SK-N-SH (cell line): ENCODE measurements around the gene CYP2S1. TPM values are rescaled to one million over a fixed set of nuclear protein-coding genes. Genes with fewer than 3 reads are reported as not detected.
A peak's percentile ranks its signal among the peaks of the same experiment; 100 is the strongest.

Experiments used
- CTCF ChIA-PET: fragments of 300-600, 350-600 bp; formaldehyde crosslinking; extraction: SDS; loops from one replicate; lab custom pipeline; 2021; lab: Yijun Ruan, JAX
- POLR2A ChIA-PET: fragments of 350-600 bp; sonication (Branson Sonifier 250); formaldehyde crosslinking; extraction: SDS; loops from one replicate; lab custom pipeline; 2020; ENCODE audit warnings: antibody characterized with exemption, inconsistent platforms; lab: Yijun Ruan, JAX
- DNase-seq: peaks from one replicate; pipeline ENCODE4 v3.0.0; 2012
- H2AFZ ChIP-seq: fragments of 200-600 bp; sonication (generic); 2 replicates; pipeline ENCODE4 v1.8.1; 2016; ENCODE audit warnings: antibody characterized with exemption, mild to moderate bottlenecking, low read depth
- H3F3A ChIP-seq: fragments of 200-600 bp; sonication (generic); replicated peaks from 2 replicates; pipeline ENCODE3; 2016; ENCODE audit warnings: antibody characterized with exemption, mild to moderate bottlenecking; ENCODE audit not compliant: insufficient read depth
- H3K27ac ChIP-seq, 2 experiments: fragments of 200-500 bp in 1 of 2; fragments of 200-600 bp in 1 of 2; sonication (Bioruptor generic) in 1 of 2; sonication (generic), shearing (Covaris generic) in 1 of 2; 2 replicates each; pipeline versions ENCODE4 v1.5.1 to v1.6.1; 2014 to 2016; ENCODE audit warnings: low read depth in 2 of 2, inconsistent platforms in 1 of 2, low read length in 1 of 2, mild to moderate bottlenecking in 1 of 2, mixed read lengths in 1 of 2
- H3K27me3 ChIP-seq: fragments of 200-600 bp; sonication (generic), shearing (Covaris generic); 2 replicates; pipeline ENCODE4 v1.6.1; 2016; ENCODE audit warnings: mixed run types; ENCODE audit not compliant: insufficient read depth
- H3K36me3 ChIP-seq, 2 experiments: fragments of 200-500 bp in 1 of 2; fragments of 200-600 bp in 1 of 2; sonication (Bioruptor generic) in 1 of 2; sonication (generic) in 1 of 2; replicated peaks in 1 of 2; 2 replicates each; pipeline versions ENCODE3 to v1.5.1; 2014 to 2016; ENCODE audit warnings: low read length in 1 of 2, mild to moderate bottlenecking in 1 of 2; ENCODE audit not compliant: insufficient read depth in 2 of 2, control insufficient read depth in 1 of 2
- H3K4me1 ChIP-seq, 2 experiments: fragments of 200-500 bp in 1 of 2; fragments of 200-600 bp in 1 of 2; sonication (Bioruptor generic) in 1 of 2; sonication (generic), shearing (Covaris generic) in 1 of 2; 2 replicates each; pipeline versions ENCODE4 v1.5.1 to v1.6.1; 2014 to 2016; ENCODE audit warnings: low read depth in 1 of 2, low read length in 1 of 2, mixed run types in 1 of 2; ENCODE audit not compliant: insufficient read depth in 2 of 2, control insufficient read depth in 1 of 2
- H3K4me2 ChIP-seq: fragments of 200-600 bp; sonication (generic), shearing (Covaris generic); 2 replicates; pipeline ENCODE4 v1.6.1; 2017; ENCODE audit warnings: mixed run types
- H3K4me3 ChIP-seq, 2 experiments: fragments of 200-500 bp in 1 of 2; fragments of 200-600 bp in 1 of 2; sonication (Bioruptor generic) in 1 of 2; sonication (generic), shearing (Covaris generic) in 1 of 2; 2 replicates each; pipeline versions ENCODE4 v1.5.1 to v1.8.1; 2014 to 2016; ENCODE audit warnings: low read depth in 2 of 2, inconsistent platforms in 1 of 2, low read length in 1 of 2, mild to moderate bottlenecking in 1 of 2, mixed read lengths in 1 of 2, moderate library complexity in 1 of 2
- H3K79me2 ChIP-seq: fragments of 200-600 bp; sonication (generic); 2 replicates; pipeline ENCODE4 v1.8.1; 2017; ENCODE audit warnings: mild to moderate bottlenecking; ENCODE audit not compliant: insufficient read depth
- H3K9ac ChIP-seq: fragments of 200-600 bp; sonication (generic); 2 replicates; pipeline ENCODE4 v1.6.1; 2017; ENCODE audit warnings: mixed run types
- H3K9me2 ChIP-seq: fragments of 200-600 bp; sonication (generic); 2 replicates; pipeline ENCODE4 v1.6.1; 2017; ENCODE audit warnings: mixed run types
- H3K9me3 ChIP-seq: fragments of 200-600 bp; sonication (generic); 2 replicates; pipeline ENCODE4 v1.6.1; 2017; ENCODE audit warnings: mixed run types, mild to moderate bottlenecking, moderate library complexity
- H4K20me1 ChIP-seq: fragments of 200-600 bp; sonication (generic); 2 replicates; pipeline ENCODE4 v1.6.1; 2017; ENCODE audit warnings: mild to moderate bottlenecking, mixed run types; ENCODE audit not compliant: insufficient read depth
- CHD2 ChIP-seq: fragments of 150-350 bp; IDR thresholded peaks from 2 replicates; pipeline ENCODE4 v1.6.1; 2018; ENCODE audit warnings: low read length; ENCODE audit not compliant: partially characterized antibody
- EP300 ChIP-seq, 2 experiments: IDR thresholded peaks; 2 replicates each; pipeline versions ENCODE4 v1.4.0 to v1.6.1; 2012; ENCODE audit warnings: borderline replicate concordance in 1 of 2, low read depth in 1 of 2, low read length in 1 of 2
- EZH2phosphoT487 ChIP-seq: fragments of 200-600 bp; sonication (generic); IDR thresholded peaks from 2 replicates; pipeline ENCODE4 v1.6.1; 2017; ENCODE audit warnings: low read depth, mixed run types, mild to moderate bottlenecking, antibody characterized with exemption, moderate library complexity, borderline replicate concordance
- FOXJ3 ChIP-seq: sonication (generic); formaldehyde crosslinking; IDR thresholded peaks from 2 replicates; pipeline ENCODE4 v1.5.1; 2020; ENCODE audit warnings: mild to moderate bottlenecking, missing genetic modification reagents
- FOXM1 ChIP-seq: IDR thresholded peaks from 2 replicates; pipeline ENCODE4 v1.4.0; 2012; ENCODE audit warnings: low read depth, mild to moderate bottlenecking
- GATA2 ChIP-seq: sonication (generic); formaldehyde crosslinking; IDR thresholded peaks from 2 replicates; pipeline ENCODE4 v1.5.0; 2020; ENCODE audit warnings: mild to moderate bottlenecking, missing genetic modification reagents
- MEF2A ChIP-seq: IDR thresholded peaks from 2 replicates; pipeline ENCODE4 v1.4.0; 2012; ENCODE audit warnings: low read depth, borderline replicate concordance
- MXI1 ChIP-seq: IDR thresholded peaks from 2 replicates; pipeline ENCODE4 v1.6.1; 2012; ENCODE audit warnings: mild to moderate bottlenecking, low read depth, low read length, improper control_type of control experiment
- NFIC ChIP-seq: IDR thresholded peaks from 2 replicates; pipeline ENCODE4 v1.4.0; 2012; ENCODE audit warnings: borderline replicate concordance
- RCOR1 ChIP-seq: fragments of 150-350 bp; IDR thresholded peaks from 2 replicates; pipeline ENCODE4 v1.6.1; 2017; ENCODE audit warnings: antibody characterized with exemption, low read length
- RFX5 ChIP-seq: IDR thresholded peaks from 2 replicates; pipeline ENCODE4 v1.6.1; 2012; ENCODE audit warnings: mild to moderate bottlenecking, improper control_type of control experiment, low read length
- TAF1 ChIP-seq: IDR thresholded peaks from 2 replicates; pipeline ENCODE4 v1.6.1; 2012; ENCODE audit warnings: low read depth, mild to moderate bottlenecking, low read length, moderate library complexity, borderline replicate concordance
- TCF12 ChIP-seq: IDR thresholded peaks from 2 replicates; pipeline ENCODE4 v1.4.0; 2012
- TEAD4 ChIP-seq: IDR thresholded peaks from 2 replicates; pipeline ENCODE4 v1.4.0; 2012; ENCODE audit warnings: mild to moderate bottlenecking, borderline replicate concordance; ENCODE audit not compliant: insufficient read depth
- USF2 ChIP-seq: fragments of 150-350 bp; IDR thresholded peaks from 2 replicates; pipeline ENCODE4 v1.6.1; 2017; ENCODE audit warnings: antibody characterized with exemption, low read length, low read depth, borderline replicate concordance
- YY1 ChIP-seq: IDR thresholded peaks from 2 replicates; pipeline ENCODE4 v1.4.0; 2012; ENCODE audit warnings: low read depth, mild to moderate bottlenecking
- ZBTB33 ChIP-seq: IDR thresholded peaks from 2 replicates; pipeline ENCODE4 v1.4.0; 2012; ENCODE audit warnings: low read depth, borderline replicate concordance
- WGBS: methylation state at CpG from one replicate; pipeline ENCODE4 v1.1.6; 2017; ENCODE audit warnings: low lambda C conversion rate; 5-methylcytosine and 5-hydroxymethylcytosine counted together
- polyA plus RNA-seq, 3 experiments: library from polyadenylated mRNA; depleted of rRNA; stranded (reverse); fragments of >200 nt; gene quantifications; 2 replicates each; pipeline ENCODE4 v1.2.3, GENCODE V29; 2012
- TF ChIP-seq, protein P1 (sequence below): fragments of 200-600 bp; sonication (generic); IDR thresholded peaks from 2 replicates; pipeline ENCODE4 v1.6.1; 2017; ENCODE audit warnings: antibody characterized with exemption, mild to moderate bottlenecking, moderate library complexity

Gene CYP2S1
- polyA plus RNA-seq, 1 of the 3 experiments (the other 2 are of a cell fraction): 0.67 TPM

GRCh38 chr19:41222240-41222639 lies 29.2 kb downstream of the CYP2S1 start:
- TF ChIP-seq EP300 (IDR thresholded peaks at IDR 0.05; ENCODE audit: borderline replicate concordance in 1 of 2, low read depth in 1 of 2, low read length in 1 of 2) (no peak), TAF1 (no peak), ZBTB33 (no peak), MEF2A (no peak), MXI1 (no peak), NFIC (no peak), FOXJ3 (CRISPR knock-in tag) (no peak), TCF12 (no peak)
- peak overlapping the region; percentile 99; the same call in 1 of the 2 replicates for H3K9ac ChIP-seq
- peaks cover 0 to 20% of the 10 kb centered on the region in 2 experiments for H3K36me3 ChIP-seq
- ChIA-PET POLR2A (no interaction called here), CTCF (interaction anchor here (1.7 kb wide), 1 partner anchor 18 kb away, joined by 3 read pairs; no protein-coding TSS in a partner anchor)
- peak overlapping the region; percentile 96 for H3K4me2 ChIP-seq
- no peaks in the 10 kb centered on the region for H3K9me2 ChIP-seq
- peaks cover 51% of the 10 kb centered on the region for H3F3A ChIP-seq
- H3K79me2 ChIP-seq: peaks cover 76% of the 10 kb centered on the region
- no peak for DNase-seq
- H2AFZ ChIP-seq: no peak overlapping the region
- H3K9me3 ChIP-seq: no peaks in the 10 kb centered on the region
- peaks cover 0 to 27% of the 10 kb centered on the region in 2 experiments; a peak in 2 of 4 replicates for H3K4me1 ChIP-seq
- peak overlapping the region in 1 of 2 experiments; percentile 96; a peak in 2 of 4 replicates for H3K27ac ChIP-seq
- H4K20me1 ChIP-seq: no peaks in the 10 kb centered on the region
- no peaks in the 10 kb centered on the region for H3K27me3 ChIP-seq
- H3K4me3 ChIP-seq: peak overlapping the region in 1 of 2 experiments; percentile 81; a peak in 3 of 4 replicates
- WGBS: 60% methylated on average over 10 of the region's 10 CpGs

DNA sequence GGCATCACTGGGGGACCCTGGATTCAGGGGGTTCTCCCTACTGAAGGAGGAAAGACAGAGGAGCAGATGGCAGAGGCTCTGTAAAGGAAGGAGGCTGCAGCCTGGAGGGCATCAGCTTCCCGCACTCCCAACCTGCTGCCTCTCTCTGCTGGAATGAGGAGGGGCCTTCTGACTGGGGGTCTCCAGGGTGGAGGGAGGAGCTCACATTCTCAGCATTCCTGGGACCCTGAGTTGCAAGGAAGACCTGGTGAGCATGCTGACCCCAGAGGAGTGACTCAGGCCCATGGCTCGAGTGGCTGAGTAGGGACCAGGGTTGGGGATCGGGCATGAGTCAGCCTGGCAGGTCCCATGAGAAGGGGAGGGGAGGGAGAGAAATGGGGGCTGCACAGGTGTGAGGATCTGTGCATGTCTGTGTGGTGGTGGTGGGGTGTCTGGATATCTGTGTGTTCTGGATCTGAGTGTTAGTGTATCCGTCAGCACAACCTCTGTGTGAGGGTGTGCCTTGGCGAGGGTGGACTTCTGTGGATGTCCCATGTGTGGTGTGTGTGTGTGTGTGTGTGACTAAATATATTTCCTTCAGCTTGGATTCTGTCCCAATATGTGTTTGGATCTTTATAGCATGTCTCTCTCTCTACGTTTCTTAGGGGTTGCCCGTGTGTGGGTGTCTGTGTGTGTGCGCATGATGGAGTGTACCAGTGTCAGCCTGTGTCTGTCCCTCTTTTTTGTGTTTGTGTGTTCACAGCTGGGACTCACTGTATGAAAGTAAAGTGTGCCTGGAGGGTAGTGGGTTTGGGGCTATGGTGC lies 30.6 kb downstream of the CYP2S1 start:
- peak overlapping the region in 1 of 2 experiments; percentile 96; a peak in 2 of 4 replicates for H3K27ac ChIP-seq
- H3K79me2 ChIP-seq: peaks cover 87% of the 10 kb centered on the region
- peak overlapping the region; percentile 87 for H3K4me2 ChIP-seq
- H3K9me3 ChIP-seq: no peaks in the 10 kb centered on the region
- no peaks in the 10 kb centered on the region for H4K20me1 ChIP-seq
- peaks cover 0 to 32% of the 10 kb centered on the region in 2 experiments for H3K36me3 ChIP-seq
- H3K27me3 ChIP-seq: no peaks in the 10 kb centered on the region
- peak overlapping the region in 1 of 2 experiments; percentile 42; a peak in 2 of 4 replicates for H3K4me3 ChIP-seq
- CTCF ChIA-PET: interaction anchor here (1.7 to 2.1 kb wide), 2 partner anchors 19 kb away, joined by 3 to 5 read pairs; no protein-coding TSS in a partner anchor
- no peak for DNase-seq
- no peak overlapping the region for H2AFZ ChIP-seq
- POLR2A ChIA-PET: no interaction called here
- peak overlapping the region; percentile 63 for H3K9ac ChIP-seq
- H3K4me1 ChIP-seq: peaks cover 0 to 30% of the 10 kb centered on the region in 2 experiments; a peak in 2 of 4 replicates
- H3K9me2 ChIP-seq: no peaks in the 10 kb centered on the region
- peaks cover 55% of the 10 kb centered on the region for H3F3A ChIP-seq
- WGBS: 16% methylated on average over 8 of the region's 8 CpGs
- TF ChIP-seq TEAD4 (peak; percentile 99), FOXM1 (no peak), RFX5 (no peak), ZBTB33 (peak; percentile 77; the same call in 1 of the 2 replicates), GATA2 (CRISPR knock-in tag) (no peak), FOXJ3 (CRISPR knock-in tag) (no peak), YY1 (0 out of 2 replicates have a peak, but pooled peaks have one; percentile 14), RCOR1 (no peak), TAF1 (peak; percentile 69), CHD2 (no peak), EZH2phosphoT487 (no peak), USF2 (no peak)
- TF ChIP-seq, protein P1, sequence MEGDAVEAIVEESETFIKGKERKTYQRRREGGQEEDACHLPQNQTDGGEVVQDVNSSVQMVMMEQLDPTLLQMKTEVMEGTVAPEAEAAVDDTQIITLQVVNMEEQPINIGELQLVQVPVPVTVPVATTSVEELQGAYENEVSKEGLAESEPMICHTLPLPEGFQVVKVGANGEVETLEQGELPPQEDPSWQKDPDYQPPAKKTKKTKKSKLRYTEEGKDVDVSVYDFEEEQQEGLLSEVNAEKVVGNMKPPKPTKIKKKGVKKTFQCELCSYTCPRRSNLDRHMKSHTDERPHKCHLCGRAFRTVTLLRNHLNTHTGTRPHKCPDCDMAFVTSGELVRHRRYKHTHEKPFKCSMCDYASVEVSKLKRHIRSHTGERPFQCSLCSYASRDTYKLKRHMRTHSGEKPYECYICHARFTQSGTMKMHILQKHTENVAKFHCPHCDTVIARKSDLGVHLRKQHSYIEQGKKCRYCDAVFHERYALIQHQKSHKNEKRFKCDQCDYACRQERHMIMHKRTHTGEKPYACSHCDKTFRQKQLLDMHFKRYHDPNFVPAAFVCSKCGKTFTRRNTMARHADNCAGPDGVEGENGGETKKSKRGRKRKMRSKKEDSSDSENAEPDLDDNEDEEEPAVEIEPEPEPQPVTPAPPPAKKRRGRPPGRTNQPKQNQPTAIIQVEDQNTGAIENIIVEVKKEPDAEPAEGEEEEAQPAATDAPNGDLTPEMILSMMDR: no peak
